Neural cell (in vitro differentiated cells): ENCODE results near the gene GLIS2. TPM values are rescaled to one million over a fixed set of nuclear protein-coding genes. Genes with fewer than 3 reads are reported as not detected.

ENCODE experiments used
- H2AFZ ChIP-seq: fragments of 200-600, 300-800 bp; sonication (generic), shearing (Covaris generic); 2 replicates; pipeline ENCODE4 v1.6.0; 2014; ENCODE audit warnings: low read depth, mild to moderate bottlenecking, antibody characterized with exemption, low read length, moderate library complexity
- H3F3A ChIP-seq: fragments of 200-600 bp; shearing (Covaris generic); 2 replicates; pipeline ENCODE4 v1.6.1; 2016; ENCODE audit warnings: mild to moderate bottlenecking, moderate library complexity, mixed read lengths, antibody characterized with exemption, low read length; ENCODE audit not compliant: insufficient read depth, poor library complexity, severe bottlenecking
- H3K27ac ChIP-seq: fragments of 200-600, 300-800 bp; sonication (generic), shearing (Covaris generic); 2 replicates; pipeline ENCODE4 v1.5.1; 2014; ENCODE audit warnings: mild to moderate bottlenecking, low read length, moderate library complexity
- H3K27me3 ChIP-seq: fragments of 300-800, 200-600 bp; sonication (generic), shearing (Covaris generic); 2 replicates; pipeline ENCODE4 v1.6.0; 2014; ENCODE audit warnings: mild to moderate bottlenecking, low read depth, low read length, moderate library complexity; ENCODE audit not compliant: insufficient read depth
- H3K36me3 ChIP-seq: fragments of 300-800, 200-600 bp; sonication (generic), shearing (Covaris generic); 2 replicates; pipeline ENCODE4 v1.5.1; 2014; ENCODE audit warnings: mild to moderate bottlenecking, antibody characterized with exemption, low read length, moderate library complexity; ENCODE audit not compliant: insufficient read depth
- H3K4me2 ChIP-seq: fragments of 300-800, 200-600 bp; sonication (generic), shearing (Covaris generic); 2 replicates; pipeline ENCODE4 v1.6.0; 2014; ENCODE audit warnings: mild to moderate bottlenecking, low read length
- H3K4me3 ChIP-seq: fragments of 300-800, 200-600 bp; sonication (generic), shearing (Covaris generic); 2 replicates; pipeline ENCODE4 v1.5.1; 2014; ENCODE audit warnings: mild to moderate bottlenecking, low read length, moderate library complexity
- H3K79me2 ChIP-seq: fragments of 200-600 bp; shearing (Covaris generic); replicated peaks from 2 replicates; pipeline ENCODE4 v1.6.0; 2014; ENCODE audit warnings: mild to moderate bottlenecking, low read length, moderate library complexity; ENCODE audit not compliant: insufficient read depth
- H3K9ac ChIP-seq: fragments of 300-800, 200-600 bp; sonication (generic), shearing (Covaris generic); 2 replicates; pipeline ENCODE4 v1.6.1; 2016; ENCODE audit warnings: mild to moderate bottlenecking, low read length, mixed read lengths
- H3K9me2 ChIP-seq: fragments of 200-600 bp; shearing (Covaris generic); 2 replicates; pipeline ENCODE4 v1.6.1; 2016; ENCODE audit warnings: mild to moderate bottlenecking, low read length, mixed read lengths; ENCODE audit not compliant: insufficient read depth
- H3K9me3 ChIP-seq: fragments of 200-600, 300-800 bp; sonication (generic), shearing (Covaris generic); 2 replicates; pipeline ENCODE4 v1.6.1; 2016; ENCODE audit warnings: mild to moderate bottlenecking, mixed run types, low read length, moderate library complexity, mixed read lengths
- H4K20me1 ChIP-seq: fragments of 200-600 bp; shearing (Covaris generic); 2 replicates; pipeline ENCODE4 v1.6.1; 2016; ENCODE audit warnings: mild to moderate bottlenecking, mixed run types; ENCODE audit not compliant: insufficient read depth
- CTCF ChIP-seq: fragments of 450-650 bp; IDR thresholded peaks from 2 replicates; pipeline ENCODE4 v1.5.1; 2014; ENCODE audit warnings: antibody characterized with exemption, mild to moderate bottlenecking, moderate library complexity; ENCODE audit not compliant: poor library complexity, severe bottlenecking
- EP300 ChIP-seq: fragments of 450-650 bp; conservative IDR thresholded peaks from 2 replicates; pipeline ENCODE4 v1.6.1; 2014; ENCODE audit warnings: antibody characterized with exemption, mild to moderate bottlenecking, moderate library complexity; ENCODE audit not compliant: poor library complexity, severe bottlenecking
- EZH2 ChIP-seq: fragments of 200-600, 300-800 bp; shearing (Covaris generic), sonication (generic); IDR thresholded peaks from 2 replicates; pipeline ENCODE4 v1.6.1; 2014; ENCODE audit warnings: antibody characterized with exemption, low read length, borderline replicate concordance, mild to moderate bottlenecking; ENCODE audit not compliant: insufficient read depth, poor library complexity, severe bottlenecking
- MXI1 ChIP-seq: fragments of 450-650 bp; conservative IDR thresholded peaks from 2 replicates; pipeline ENCODE4 v1.6.1; 2014; ENCODE audit warnings: antibody characterized with exemption, mild to moderate bottlenecking; ENCODE audit not compliant: poor library complexity, severe bottlenecking
- POLR2AphosphoS5 ChIP-seq: IDR thresholded peaks from 2 replicates; pipeline ENCODE4 v1.6.1; 2012
- RAD21 ChIP-seq: fragments of 450-650 bp; conservative IDR thresholded peaks from 2 replicates; pipeline ENCODE4 v1.6.1; 2014; ENCODE audit warnings: antibody characterized with exemption, mild to moderate bottlenecking, moderate library complexity
- REST ChIP-seq: IDR thresholded peaks from 2 replicates; pipeline ENCODE4 v1.6.1; 2012; ENCODE audit warnings: borderline replicate concordance
- SMC3 ChIP-seq: fragments of 450-650 bp; conservative IDR thresholded peaks from 2 replicates; pipeline ENCODE4 v1.6.1; 2014; ENCODE audit warnings: antibody characterized with exemption, mild to moderate bottlenecking, moderate library complexity; ENCODE audit not compliant: poor library complexity
- TAF1 ChIP-seq: IDR thresholded peaks from 2 replicates; pipeline ENCODE4 v1.6.1; 2012; ENCODE audit warnings: low read depth
- polyA plus RNA-seq: library from polyadenylated mRNA; depleted of rRNA; stranded (reverse); fragments of >200 nt; gene quantifications from 2 replicates; pipeline ENCODE4 v1.2.3, GENCODE V29; 2014

The GLIS2 gene
- polyA plus RNA-seq, 1 donor from 2014 or later = 2.6 TPM

- Histone ChIP-seq H3K27me3 (no peaks in the 10 kb centered on the region), H4K20me1 (no peaks in the 10 kb centered on the region), H3K4me3 (peak overlapping the region; percentile 96), H3K9ac (peak overlapping the region; percentile 79), H3K4me2 (peak overlapping the region; percentile 80), H3F3A (no peaks in the 10 kb centered on the region), H3K27ac (peak overlapping the region; percentile 31), H3K36me3 (no peaks in the 10 kb centered on the region), H3K79me2 (peaks cover 52% of the 10 kb centered on the region), H2AFZ (no peak overlapping the region), H3K9me2 (no peaks in the 10 kb centered on the region), H3K9me3 (no peaks in the 10 kb centered on the region)
- TF ChIP-seq TAF1 (no peak), EZH2 (no peak), EP300 (no peak), MXI1 (no peak), CTCF (no peak), SMC3 (no peak), POLR2AphosphoS5 (no peak), RAD21 (no peak), REST (no peak)
These were observed 1.1 kb downstream of the GLIS2 start for GRCh38 chr16:4316864-4317531.

- H2AFZ ChIP-seq = no peak overlapping the region
- H3K27me3 ChIP-seq = no peaks in the 10 kb centered on the region
- no peaks in the 10 kb centered on the region for H3K9me3 ChIP-seq
- peak overlapping the region; percentile 79 for H3K9ac ChIP-seq
- H3K79me2 ChIP-seq = peaks cover 52% of the 10 kb centered on the region
- H3K36me3 ChIP-seq = no peaks in the 10 kb centered on the region
- H3K9me2 ChIP-seq = no peaks in the 10 kb centered on the region
- no peak overlapping the region for H3K27ac ChIP-seq
- peak overlapping the region; percentile 80 for H3K4me2 ChIP-seq
- H3F3A ChIP-seq = no peaks in the 10 kb centered on the region
- H4K20me1 ChIP-seq = no peaks in the 10 kb centered on the region
- peak overlapping the region; percentile 96 for H3K4me3 ChIP-seq
- no peak for TF ChIP-seq RAD21
These were observed 1.9 kb downstream of the GLIS2 start for GRCh38 chr16:4317532-4318450.
